Endometrial microvascular endothelial cells (primary cell): ENCODE data around the gene LRMDA. TPM values are rescaled to one million over a fixed set of nuclear protein-coding genes. Genes with fewer than 3 reads are reported as not detected.

Experiments used
- in situ Hi-C: cut with HindIII; loops from 2 replicates; pipeline ENCODE4 v1.10.0; 2017; ENCODE audit warnings: low sequenced_read_pairs, low pct_unique_long_range_greater_than_20kb; ENCODE audit errors: inconsistent ontology term
- total RNA-seq: library from RNA; depleted of rRNA; stranded (reverse); fragments of >200 nt; gene quantifications from one replicate; pipeline ENCODE4 v1.2.3, GENCODE V29; 2015; ENCODE audit errors: inconsistent ontology term

The LRMDA gene
- total RNA-seq, 1 donor from 2014 or later: 1.2 TPM

DNA sequence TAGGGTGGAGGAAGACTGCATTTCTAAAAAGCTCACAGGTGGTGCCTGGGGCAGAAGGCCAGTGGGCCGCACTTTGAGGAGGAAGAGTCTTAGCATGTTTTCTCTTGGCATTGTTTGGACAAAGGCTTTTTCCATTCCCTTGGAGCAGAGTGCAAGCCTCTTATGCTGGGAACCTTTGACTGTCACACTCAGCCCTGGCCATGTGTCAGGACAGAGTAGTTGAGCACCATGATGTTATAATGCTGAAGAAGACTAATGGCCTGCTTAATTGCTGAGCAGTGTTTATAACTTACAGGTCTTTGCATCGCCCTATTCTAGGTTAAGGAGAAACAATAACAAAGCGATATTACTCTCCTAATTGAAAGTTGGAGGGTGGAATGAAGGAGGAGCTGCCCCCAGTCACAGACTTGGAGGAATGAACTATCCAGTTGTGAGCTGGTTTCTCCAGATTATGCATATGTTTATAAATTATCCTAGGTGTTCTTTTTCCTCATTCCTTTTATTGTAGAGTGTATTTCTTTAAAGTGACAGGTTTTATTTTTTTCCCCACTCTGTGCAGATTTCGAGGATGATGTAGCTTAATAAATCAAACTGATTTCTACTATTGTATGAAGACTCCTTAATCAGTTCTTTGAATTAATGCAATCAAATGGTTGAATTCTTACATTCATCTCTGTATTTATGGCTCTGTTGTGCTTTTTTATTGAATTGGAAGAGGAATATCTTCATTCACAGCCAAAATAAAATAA, 767.0 kb downstream of the LRMDA start:
- in situ Hi-C loops: no loop called here

DNA sequence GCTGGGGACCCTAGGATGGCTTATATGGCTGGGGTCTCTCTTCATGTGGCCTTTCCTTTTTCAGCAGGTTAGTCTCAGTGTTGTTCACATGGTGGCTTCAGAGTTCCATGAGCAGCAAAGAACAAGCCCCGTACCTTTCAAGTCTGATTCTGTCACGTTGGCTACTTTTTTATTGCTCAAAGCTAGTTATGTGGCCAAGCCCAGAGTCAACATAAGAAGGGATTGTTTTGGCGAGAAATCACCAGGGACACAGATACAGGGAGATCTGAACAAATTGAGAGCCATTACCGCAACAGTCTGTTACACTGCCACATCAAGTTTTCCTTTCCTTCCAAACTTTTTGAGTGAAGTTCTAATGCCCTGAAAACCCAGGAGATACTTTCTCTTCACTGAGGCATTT, 770.5 kb downstream of the LRMDA start:
- in situ Hi-C loops: no loop called here

DNA sequence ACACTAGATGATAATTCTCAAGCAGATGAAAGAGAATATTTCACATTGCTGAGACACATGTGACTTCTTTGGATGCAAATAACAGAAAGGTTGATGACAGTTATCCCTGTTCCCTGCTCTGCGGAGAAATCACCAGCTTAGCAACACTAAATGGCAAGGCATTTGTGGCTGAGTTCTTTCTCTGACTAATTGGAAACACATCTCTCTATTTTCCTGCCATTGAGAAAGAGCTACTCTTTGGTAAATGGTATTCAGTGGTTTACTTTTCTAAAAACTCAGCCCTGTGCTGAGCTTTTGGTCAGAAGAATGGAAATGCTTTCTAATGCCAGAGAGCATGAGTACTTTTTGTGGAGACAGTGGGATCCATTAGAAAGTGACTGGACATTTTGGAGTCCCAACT, 771.4 kb downstream of the LRMDA start:
- in situ Hi-C loops: no loop called here

DNA sequence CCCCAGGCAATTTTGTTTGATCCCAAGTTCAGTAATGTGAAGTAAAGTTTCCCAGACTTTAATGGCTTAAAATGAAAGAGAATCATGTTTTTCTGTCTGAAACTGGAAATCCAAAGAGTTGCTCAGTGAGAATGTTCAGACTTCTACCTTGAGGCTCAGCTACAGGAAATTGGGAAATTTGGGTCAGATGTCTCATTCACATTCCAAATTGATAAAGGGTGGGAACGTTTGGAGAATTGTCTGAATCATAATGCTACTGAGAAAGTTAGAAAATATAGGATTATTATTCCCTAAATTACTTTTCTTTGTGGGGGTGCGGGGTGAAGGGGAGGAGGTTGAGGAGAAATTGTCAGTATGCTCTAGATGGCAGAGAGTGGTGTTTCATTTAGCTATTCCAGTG, 773.9 kb downstream of the LRMDA start:
- in situ Hi-C loops: no loop called here

DNA sequence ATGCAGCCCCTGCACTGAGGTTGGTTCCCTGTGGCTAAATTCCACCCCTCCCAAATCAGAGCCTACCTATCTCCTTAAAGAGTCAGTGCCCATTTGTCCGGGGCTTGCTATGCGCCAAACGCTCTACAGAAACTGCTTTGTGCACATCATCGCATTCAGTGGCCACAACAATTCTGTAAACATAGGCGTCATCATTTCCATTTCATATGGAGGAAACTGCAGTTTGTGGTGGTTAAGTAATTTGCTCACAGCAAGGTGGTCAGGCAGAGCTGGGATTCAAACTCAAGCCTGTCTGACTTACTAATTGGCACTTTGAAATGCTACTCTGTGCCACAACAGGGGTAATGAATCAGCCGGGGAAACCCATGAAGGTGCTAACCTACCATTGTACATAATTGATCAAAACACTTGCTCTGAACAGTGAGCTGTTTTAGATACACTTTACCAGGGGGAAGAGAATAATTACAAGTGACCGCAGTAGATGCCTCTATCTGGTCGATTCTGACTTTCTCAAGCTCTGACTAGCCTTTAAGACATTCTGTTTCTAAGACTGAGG, 775.5 kb downstream of the LRMDA start:
- in situ Hi-C loops: no loop called here

DNA sequence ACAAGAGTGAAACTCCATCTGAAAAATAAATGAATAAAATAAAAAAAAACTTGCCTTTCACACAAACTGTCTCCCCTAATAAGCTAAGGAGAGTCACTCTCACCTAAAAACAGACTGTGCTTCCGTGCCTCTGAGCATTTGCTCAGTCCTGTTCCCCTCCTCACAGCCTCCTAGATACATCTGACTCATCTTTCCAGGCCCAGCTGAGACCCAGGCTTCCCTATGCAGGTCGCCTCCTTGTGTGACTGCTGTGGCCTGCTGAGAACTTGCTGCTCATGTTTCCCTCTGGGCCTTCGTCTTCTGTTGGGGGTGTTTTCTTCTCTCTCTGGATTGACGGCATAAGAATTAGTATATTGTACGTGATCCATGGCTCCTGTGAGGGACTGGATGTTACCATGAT, 777.7 kb downstream of the LRMDA start:
- in situ Hi-C loops: no loop called here

DNA sequence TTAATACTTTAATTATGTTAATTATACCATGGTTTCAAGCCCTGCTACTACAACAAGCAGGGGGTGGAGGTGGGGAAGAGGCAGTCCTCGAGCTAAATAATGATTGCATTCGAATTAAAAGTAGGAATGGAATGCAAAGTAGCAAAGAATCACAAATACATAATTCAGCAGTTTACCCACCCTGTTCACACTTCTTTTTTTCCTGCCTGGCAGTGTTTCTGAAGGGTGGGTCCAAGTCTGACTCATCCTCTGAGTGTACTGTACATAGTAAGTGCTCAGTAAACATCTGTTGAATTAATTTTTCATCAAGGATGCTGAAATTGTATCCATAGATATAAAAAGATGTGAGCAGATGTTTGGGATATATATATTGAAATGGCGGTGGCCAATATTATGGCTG, 778.8 kb downstream of the LRMDA start:
- in situ Hi-C loops: no loop called here

DNA sequence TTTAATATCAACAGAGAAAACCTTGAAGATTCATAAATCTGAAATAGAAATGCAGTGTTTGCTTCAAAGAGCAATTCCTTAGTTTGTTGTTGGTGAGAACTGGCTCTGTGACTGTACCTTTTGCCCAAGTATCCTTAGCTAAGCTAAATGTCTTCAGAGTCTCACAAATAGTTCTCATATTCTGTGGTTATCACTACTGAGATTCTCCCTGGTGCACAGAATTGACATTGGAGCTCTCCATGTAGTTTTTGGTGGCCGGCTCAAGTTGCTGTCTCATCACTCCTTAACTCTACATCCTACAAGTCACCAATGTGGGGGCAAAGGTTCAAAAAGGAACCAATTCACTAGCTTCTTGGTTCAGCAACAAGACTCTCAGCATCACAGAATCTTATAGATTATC, 780.3 kb downstream of the LRMDA start:
- in situ Hi-C loops: no loop called here

DNA sequence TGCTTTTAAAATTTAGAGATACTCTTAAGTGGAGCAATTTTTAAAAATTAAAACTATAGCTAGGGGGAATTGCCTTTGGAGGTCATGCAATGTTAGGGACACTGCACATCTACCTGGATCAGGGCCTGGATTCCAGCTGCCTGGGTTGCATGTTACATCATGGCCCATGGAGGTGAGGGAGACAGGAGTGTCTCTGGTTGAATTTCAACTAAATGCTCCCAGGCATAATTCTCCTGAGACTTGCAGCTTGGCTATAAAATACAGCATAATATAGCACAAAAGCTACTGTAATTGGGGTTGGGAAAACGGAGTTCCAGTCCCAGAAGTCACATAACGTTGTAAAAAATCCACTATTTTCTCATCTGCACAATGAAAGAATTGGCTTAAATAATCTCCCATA, 782.5 kb downstream of the LRMDA start:
- in situ Hi-C loops: no loop called here

DNA sequence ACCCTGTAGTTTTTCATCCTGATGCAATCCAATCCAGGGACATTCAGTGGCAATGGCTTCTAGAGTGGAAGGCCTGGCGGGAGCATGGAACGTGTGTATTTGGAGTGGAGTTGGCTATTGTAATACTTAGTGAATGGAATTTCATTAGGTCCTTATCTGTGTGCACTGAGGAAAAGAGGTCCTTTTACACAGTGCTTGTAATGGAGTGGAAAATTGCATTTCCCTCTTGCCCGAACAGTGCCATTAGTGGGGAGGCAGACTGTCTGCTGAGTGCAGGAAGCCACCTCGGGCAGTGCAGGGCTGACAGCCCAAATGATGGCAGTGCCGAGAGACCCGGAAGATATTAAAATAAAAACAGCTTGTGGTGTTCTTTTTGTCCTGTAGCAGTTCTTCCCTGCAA, 786.6 kb downstream of the LRMDA start:
- in situ Hi-C loops: no loop called here

DNA sequence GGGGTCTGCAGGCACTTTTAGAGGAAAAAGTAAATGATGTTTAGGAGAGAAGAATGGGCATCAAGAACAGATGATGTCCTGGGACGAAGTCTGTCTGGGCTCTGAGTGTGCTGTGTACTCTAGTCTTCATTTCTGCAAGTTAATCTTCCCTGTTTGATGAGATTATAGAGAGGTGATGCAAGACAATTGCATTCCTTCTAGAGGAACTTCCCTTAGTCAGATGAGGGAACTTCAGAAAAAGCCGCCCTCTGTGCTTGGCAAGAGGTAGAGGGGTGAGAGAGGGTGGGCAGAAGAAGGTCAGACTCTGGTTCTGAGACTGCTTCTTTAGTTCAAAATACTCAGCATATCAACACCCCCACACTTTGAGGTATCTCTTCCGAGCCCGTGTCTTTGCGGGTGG, 797.9 kb downstream of the LRMDA start:
- in situ Hi-C loops: no loop called here

DNA sequence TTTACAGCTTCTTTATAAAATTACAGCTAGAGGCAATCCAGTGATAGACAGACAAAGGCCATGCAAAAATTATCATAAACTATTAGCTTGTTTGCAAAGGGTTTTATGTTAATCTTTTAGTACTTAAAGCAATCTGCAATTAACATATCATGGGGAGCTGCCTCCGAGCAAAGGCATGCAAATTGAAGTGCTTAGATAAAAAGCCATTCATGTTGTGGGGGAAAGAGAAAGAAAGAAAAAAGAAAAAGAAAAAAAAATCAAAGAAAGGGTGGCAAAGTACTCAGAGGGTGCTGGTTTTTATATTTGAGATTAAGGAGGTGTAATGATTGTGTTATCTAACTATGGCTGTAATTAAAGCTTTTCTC, 799.5 kb downstream of the LRMDA start:
- in situ Hi-C loops: no loop called here

DNA sequence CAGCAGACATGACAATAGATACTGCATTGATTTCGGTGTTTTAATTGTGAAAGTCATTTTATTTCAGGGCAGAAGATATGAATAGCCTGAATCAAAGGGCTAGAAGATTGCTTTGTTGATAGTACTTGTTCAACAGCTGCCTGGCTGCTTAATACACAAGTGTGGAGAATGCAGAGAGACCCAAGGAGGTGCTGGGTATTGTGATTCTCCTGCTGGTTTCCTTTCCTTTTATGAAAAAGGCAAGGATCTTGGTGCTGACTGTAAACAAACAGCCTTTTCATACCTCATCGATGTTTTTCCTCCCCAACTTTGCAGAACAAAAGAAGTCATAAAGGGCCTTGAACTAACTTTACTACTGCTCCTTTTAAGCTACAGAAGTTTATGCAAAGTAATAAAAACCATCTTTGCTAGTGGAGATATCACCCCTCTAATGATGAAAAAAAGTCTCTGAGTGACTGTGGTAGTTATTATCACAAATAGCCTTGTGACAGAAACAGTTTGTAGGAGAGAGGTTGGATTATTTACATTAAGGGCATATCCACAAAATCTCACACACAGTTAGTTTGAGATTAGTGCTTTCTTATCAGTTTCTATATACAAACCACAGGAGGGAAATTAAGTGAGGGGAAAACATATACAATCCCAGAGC, 800.0 kb downstream of the LRMDA start:
- in situ Hi-C loops: no loop called here

DNA sequence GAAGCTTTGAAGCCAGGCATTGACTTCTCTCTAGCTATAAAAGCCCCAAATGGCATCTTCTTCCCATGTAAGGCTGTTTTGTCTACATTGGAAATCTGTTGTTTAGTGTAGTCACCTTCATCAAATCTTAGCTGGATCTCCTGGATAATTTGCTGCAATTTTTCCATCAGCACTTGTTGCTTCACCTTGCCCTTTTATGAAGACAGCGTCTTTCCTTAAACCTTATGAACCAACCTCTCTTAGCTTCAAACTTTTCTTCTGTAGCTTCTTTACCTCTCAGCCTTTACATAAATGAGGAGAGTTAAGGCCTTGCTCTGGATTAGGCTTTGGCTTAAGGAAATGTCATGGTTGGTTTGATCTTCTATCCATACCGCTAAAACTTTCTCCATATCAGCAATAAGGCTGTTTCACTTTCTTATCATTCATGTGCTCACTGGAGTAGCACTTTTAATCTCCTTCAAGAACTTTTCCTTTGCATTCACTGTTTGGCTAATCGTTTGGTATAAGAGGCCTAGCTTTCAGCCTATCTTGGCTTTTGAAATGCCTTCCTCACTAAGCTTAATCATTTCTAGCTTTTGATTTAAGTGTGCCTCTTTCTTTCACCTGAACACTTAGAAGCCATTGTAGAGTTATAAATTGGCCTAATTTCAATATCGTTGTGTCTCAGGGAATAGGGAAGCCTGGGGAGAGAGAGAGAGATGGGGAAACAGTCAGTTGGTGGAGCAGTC, 803.2 kb downstream of the LRMDA start:
- in situ Hi-C loops: no loop called here

DNA sequence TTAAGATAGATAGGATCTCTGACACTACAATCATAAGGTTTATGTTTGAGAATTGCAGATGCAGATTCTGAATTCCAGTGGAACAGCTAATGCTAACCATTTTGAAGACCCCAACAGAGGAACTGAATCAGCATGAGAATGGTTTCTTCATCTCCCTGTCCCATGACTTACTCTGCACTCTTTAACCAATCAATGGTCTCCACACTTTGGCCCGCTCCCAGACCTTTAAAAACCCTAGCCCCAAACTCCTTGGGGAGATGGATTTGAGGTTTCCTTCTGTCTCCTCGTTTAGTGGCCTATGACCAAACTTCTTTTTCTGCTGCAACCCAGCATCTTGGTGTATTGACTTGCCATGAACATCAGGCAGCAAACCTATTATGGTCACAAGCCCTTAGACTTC, 804.9 kb downstream of the LRMDA start:
- in situ Hi-C loops: no loop called here

DNA sequence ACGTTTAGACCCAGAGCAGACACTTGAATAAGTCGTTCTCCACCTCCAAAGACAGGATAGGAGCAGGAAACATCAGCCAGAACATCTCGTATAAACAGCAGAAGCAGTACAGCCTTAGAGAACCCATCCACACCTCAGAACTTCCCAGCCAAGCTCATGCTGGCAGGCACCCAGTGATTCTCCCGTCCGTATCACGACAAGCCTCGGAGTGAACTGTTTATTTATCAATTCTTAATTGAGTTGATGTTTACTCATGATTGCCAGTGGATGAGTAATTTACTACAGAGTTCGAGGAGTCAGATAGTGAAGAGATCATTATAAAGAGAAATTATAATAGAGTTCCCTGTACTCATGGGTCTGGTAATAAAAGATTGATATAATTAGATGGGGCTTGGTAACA, 811.5 kb downstream of the LRMDA start:
- in situ Hi-C loops: no loop called here

DNA sequence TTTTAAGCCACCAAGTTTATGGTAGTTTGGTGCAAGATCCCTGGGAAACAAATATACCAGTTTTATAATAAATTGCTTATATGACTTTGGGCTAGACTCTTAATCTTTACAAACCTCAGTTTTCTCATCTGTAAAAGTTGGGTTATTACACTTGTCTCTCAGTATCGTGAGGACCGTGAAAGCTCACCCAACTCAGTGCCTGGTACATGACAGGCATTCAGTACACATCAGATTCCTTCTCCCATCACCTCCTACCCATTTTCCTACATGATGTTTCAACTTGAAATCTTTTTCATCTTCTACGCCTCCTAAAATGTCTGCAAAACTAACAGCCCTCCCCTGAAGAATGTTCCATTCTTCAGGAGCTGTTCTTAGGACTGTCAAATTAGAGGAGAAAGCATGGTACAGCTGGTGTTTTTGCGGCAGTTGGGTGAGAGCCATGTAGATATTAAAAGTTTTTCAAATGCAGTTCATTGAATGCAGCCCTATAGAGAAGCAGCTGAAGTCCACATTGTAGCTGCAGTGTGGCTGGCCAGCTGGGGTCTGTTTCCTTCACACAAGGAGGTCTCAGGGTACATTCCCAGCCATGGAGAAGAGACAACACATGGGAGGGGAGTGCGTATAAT, 812.8 kb downstream of the LRMDA start:
- in situ Hi-C loops: no loop called here

DNA sequence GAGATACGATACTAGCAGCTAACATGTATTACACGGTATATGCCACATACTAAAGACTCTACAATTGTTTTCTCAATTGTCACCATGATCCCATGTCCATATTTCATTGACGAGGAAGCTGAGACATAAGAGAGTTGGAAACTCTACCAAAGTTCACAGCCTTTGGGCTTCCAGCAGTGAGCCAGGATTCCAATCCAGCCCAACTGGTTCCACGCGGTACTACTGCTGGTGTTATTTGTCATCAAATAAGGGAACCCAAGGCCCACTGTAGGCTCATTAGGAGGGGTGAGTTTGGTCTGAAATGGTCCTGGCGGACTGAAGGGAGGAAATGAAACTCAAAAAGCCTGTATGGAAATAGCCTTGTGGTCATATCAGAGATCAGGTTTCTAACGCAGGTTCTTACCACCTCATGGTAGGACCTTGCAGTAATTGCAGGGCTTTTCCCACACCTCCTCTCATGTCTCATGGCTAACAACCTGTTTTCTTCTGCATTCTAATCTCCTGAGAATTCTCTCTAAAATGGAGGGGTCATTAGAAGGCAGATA, 814.6 kb downstream of the LRMDA start:
- in situ Hi-C loops: no loop called here

DNA sequence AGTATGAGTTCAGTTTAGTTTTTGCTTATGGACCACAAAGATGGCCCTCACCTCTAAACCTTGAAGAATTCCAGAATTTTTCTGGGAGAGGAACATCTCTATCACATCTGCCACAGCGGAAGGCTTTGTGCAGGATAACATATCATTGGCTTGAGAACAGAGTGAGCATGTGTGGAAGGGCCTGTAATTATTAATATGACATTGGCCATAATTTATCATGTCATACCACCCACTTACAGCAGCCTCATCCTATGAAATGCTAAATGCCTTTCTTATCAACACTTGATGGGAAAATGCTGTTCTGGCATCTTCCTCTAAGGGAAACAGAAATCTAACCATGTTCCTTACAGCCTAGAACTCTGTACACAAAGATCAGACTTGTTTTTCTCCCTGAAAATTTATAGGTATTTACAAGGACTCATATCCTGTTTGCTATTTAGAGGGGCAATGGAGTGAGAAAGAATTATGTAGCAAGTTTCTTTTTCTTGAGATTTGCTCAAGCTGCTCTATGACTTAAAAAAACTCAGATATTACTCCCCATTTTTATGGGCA, 817.3 kb downstream of the LRMDA start:
- in situ Hi-C loops: no loop called here
